ENCODE results near the gene DNAJC30. TPM values are rescaled to one million over a fixed set of nuclear protein-coding genes. Genes with fewer than 3 reads are reported as not detected.

DNAJC30 gene
- polyA plus RNA-seq (1.1 and 1.3 TPM in 2 replicates), polyA minus RNA-seq (3.1 and 4.1 TPM in 2 replicates)

- peak within 1 kb of the TSS; percentile 65 for H2AFZ ChIP-seq (ENCODE audit: low read depth, low read length)
- H3K4me2 ChIP-seq (ENCODE audit: low read length): peak within 1 kb of the TSS; percentile 94
- peak within 1 kb of the TSS; percentile 85 for H3K27ac ChIP-seq (ENCODE audit: low read length)
- H3K9ac ChIP-seq (ENCODE audit: low read length): peak within 1 kb of the TSS; percentile 90
- peak within 1 kb of the TSS; percentile 99 for H3K4me3 ChIP-seq (ENCODE audit: low read length)
- no peaks in the 10 kb centered on the region for H3K9me3 ChIP-seq (ENCODE audit: low read length)
- TF ChIP-seq MXI1 (conservative IDR thresholded peaks at IDR 0.05; ENCODE audit: poor library complexity, severe bottlenecking): peak; percentile 99
- TF ChIP-seq, protein P1, sequence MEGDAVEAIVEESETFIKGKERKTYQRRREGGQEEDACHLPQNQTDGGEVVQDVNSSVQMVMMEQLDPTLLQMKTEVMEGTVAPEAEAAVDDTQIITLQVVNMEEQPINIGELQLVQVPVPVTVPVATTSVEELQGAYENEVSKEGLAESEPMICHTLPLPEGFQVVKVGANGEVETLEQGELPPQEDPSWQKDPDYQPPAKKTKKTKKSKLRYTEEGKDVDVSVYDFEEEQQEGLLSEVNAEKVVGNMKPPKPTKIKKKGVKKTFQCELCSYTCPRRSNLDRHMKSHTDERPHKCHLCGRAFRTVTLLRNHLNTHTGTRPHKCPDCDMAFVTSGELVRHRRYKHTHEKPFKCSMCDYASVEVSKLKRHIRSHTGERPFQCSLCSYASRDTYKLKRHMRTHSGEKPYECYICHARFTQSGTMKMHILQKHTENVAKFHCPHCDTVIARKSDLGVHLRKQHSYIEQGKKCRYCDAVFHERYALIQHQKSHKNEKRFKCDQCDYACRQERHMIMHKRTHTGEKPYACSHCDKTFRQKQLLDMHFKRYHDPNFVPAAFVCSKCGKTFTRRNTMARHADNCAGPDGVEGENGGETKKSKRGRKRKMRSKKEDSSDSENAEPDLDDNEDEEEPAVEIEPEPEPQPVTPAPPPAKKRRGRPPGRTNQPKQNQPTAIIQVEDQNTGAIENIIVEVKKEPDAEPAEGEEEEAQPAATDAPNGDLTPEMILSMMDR (IDR thresholded peaks at IDR 0.05; ENCODE audit: poor library complexity, severe bottlenecking): no peak
- no peak for TF ChIP-seq RAD21 (conservative IDR thresholded peaks at IDR 0.05)
- TF ChIP-seq SMC3 (conservative IDR thresholded peaks at IDR 0.05; ENCODE audit: poor library complexity): peak; percentile 26
- peak; percentile 76 for TF ChIP-seq TAF1 (IDR thresholded peaks at IDR 0.05; ENCODE audit: low read depth)
- TF ChIP-seq EP300 (conservative IDR thresholded peaks at IDR 0.05; ENCODE audit: poor library complexity, severe bottlenecking): peak; percentile 13
- TF ChIP-seq REST (IDR thresholded peaks at IDR 0.05; ENCODE audit: borderline replicate concordance): peak; percentile 88
- peak; percentile 94 for TF ChIP-seq POLR2AphosphoS5 (IDR thresholded peaks at IDR 0.05)
- H3K36me3 ChIP-seq (ENCODE audit: insufficient read depth, low read length): no peaks in the 10 kb centered on the region
- H3K27me3 ChIP-seq (ENCODE audit: insufficient read depth, low read depth, low read length): no peaks in the 10 kb centered on the region
- H4K20me1 ChIP-seq (ENCODE audit: insufficient read depth): no peaks in the 10 kb centered on the region
- H3F3A ChIP-seq (ENCODE audit: insufficient read depth, low read length, poor library complexity, severe bottlenecking): no peaks in the 10 kb centered on the region
- H3K79me2 ChIP-seq (replicated peaks; ENCODE audit: insufficient read depth, low read length): peaks cover 38% of the 10 kb centered on the region
- no peaks in the 10 kb centered on the region for H3K9me2 ChIP-seq (ENCODE audit: insufficient read depth, low read length)
Observed at GRCh38 chr7:73683056-73683787, at the start of gene DNAJC30, which contains the start of gene BUD23. TSS of gene DNAJC30 (minus strand) at chr7:73683453. CDS start at chr7:73683423, 30 bp downstream. TSS of gene BUD23 (plus strand) at chr7:73683597. CDS start at chr7:73683626, 29 bp downstream.

- no peaks in the 10 kb centered on the region for H3F3A ChIP-seq (ENCODE audit: insufficient read depth, low read length, poor library complexity, severe bottlenecking)
- no peak overlapping the region for H3K4me2 ChIP-seq (ENCODE audit: low read length)
- no peaks in the 10 kb centered on the region for H3K9me2 ChIP-seq (ENCODE audit: insufficient read depth, low read length)
- H3K4me3 ChIP-seq (ENCODE audit: low read length): no peak overlapping the region
- H3K9ac ChIP-seq (ENCODE audit: low read length): no peak overlapping the region
- H3K27ac ChIP-seq (ENCODE audit: low read length): no peak overlapping the region
- TF ChIP-seq POLR2AphosphoS5 (IDR thresholded peaks at IDR 0.05): no peak
- no peak for TF ChIP-seq EP300 (conservative IDR thresholded peaks at IDR 0.05; ENCODE audit: poor library complexity, severe bottlenecking)
- no peak for TF ChIP-seq EZH2 (IDR thresholded peaks at IDR 0.05; ENCODE audit: borderline replicate concordance, insufficient read depth, low read length, poor library complexity, severe bottlenecking)
- TF ChIP-seq MXI1 (conservative IDR thresholded peaks at IDR 0.05; ENCODE audit: poor library complexity, severe bottlenecking): no peak
- no peak for TF ChIP-seq RAD21 (conservative IDR thresholded peaks at IDR 0.05)
- TF ChIP-seq, protein P1 (IDR thresholded peaks at IDR 0.05; ENCODE audit: poor library complexity, severe bottlenecking): no peak
- no peak for TF ChIP-seq REST (IDR thresholded peaks at IDR 0.05; ENCODE audit: borderline replicate concordance)
- no peak for TF ChIP-seq TAF1 (IDR thresholded peaks at IDR 0.05; ENCODE audit: low read depth)
- no peak for TF ChIP-seq SMC3 (conservative IDR thresholded peaks at IDR 0.05; ENCODE audit: poor library complexity)
- H4K20me1 ChIP-seq (ENCODE audit: insufficient read depth): no peaks in the 10 kb centered on the region
- no peaks in the 10 kb centered on the region for H3K27me3 ChIP-seq (ENCODE audit: insufficient read depth, low read depth, low read length)
- no peaks in the 10 kb centered on the region for H3K36me3 ChIP-seq (ENCODE audit: insufficient read depth, low read length)
- no peaks in the 10 kb centered on the region for H3K79me2 ChIP-seq (replicated peaks; ENCODE audit: insufficient read depth, low read length)
- H3K9me3 ChIP-seq (ENCODE audit: low read length): no peaks in the 10 kb centered on the region
- no peak overlapping the region for H2AFZ ChIP-seq (ENCODE audit: low read depth, low read length)
Observed at GRCh38 chr7:73732397-73732796, 49.1 kb upstream of the DNAJC30 start.
